NCI-H345 treated with DMSO at 0.1 percent for 48 hours (cell line): ENCODE results near the gene ADAMTS8.
"Not testable (repeated sequence)": the region's sequence is repeated elsewhere in the genome, so short reads cannot be mapped to it uniquely, and the experiment has no call there.

Source experiments
- DNase-seq: peaks from one replicate; lab custom pipeline; 2025; ENCODE audit not compliant: unreplicated experiment; lab: John Stamatoyannopoulos, UW

Gene ADAMTS8

GRCh38 chr11:130439876-130440275 is 11.5 kb upstream of the ADAMTS8 start:
- no peak for DNase-seq

GRCh38 chr11:130439160-130439519 is 10.7 kb upstream of the ADAMTS8 start:
- DNase-seq, result no peak

GRCh38 chr11:130438401-130439159 is 10.2 kb upstream of the ADAMTS8 start:
- DNase-seq, result not testable (repeated sequence)

- no peak for DNase-seq
Observed at GRCh38 chr11:130437848-130438247, 9.4 kb upstream of the ADAMTS8 start.

GRCh38 chr11:130436171-130436570 is 7.8 kb upstream of the ADAMTS8 start:
- no peak for DNase-seq

- DNase-seq, result no peak
Observed at GRCh38 chr11:130435671-130436070, 7.3 kb upstream of the ADAMTS8 start.

GRCh38 chr11:130434521-130435223 is 6.3 kb upstream of the ADAMTS8 start:
- DNase-seq, result peak; percentile 92

- no peak for DNase-seq
Observed at GRCh38 chr11:130433357-130433756, 4.9 kb upstream of the ADAMTS8 start.

GRCh38 chr11:130431801-130432200 is 3.4 kb upstream of the ADAMTS8 start:
- DNase-seq, result no peak

- DNase-seq, result peak; percentile 32
Observed at GRCh38 chr11:130431331-130431773, 2.9 kb upstream of the ADAMTS8 start.

- DNase-seq, result no peak
Observed at GRCh38 chr11:130429983-130430382, 1.6 kb upstream of the ADAMTS8 start.

- DNase-seq, result no peak
Observed at GRCh38 chr11:130429120-130429681, 792 bp upstream of the ADAMTS8 start.

GRCh38 chr11:130427581-130428315 is 661 bp downstream of the ADAMTS8 start:
- DNase-seq, result no peak

- DNase-seq, result no peak
Observed at GRCh38 chr11:130426837-130427341, 1.5 kb downstream of the ADAMTS8 start.

GRCh38 chr11:130426223-130426836 is 2.1 kb downstream of the ADAMTS8 start:
- no peak for DNase-seq

- no peak for DNase-seq
Observed at GRCh38 chr11:130425156-130425555, 3.3 kb downstream of the ADAMTS8 start.

- DNase-seq, result no peak
Observed at GRCh38 chr11:130424613-130425140, 3.7 kb downstream of the ADAMTS8 start.

GRCh38 chr11:130423541-130424142 is 4.8 kb downstream of the ADAMTS8 start:
- no peak for DNase-seq

- no peak for DNase-seq
Observed at GRCh38 chr11:130422251-130422995, 6.0 kb downstream of the ADAMTS8 start.
